Osteoblast (primary cell): Measurements from ENCODE around the gene EXO5. TPM values are rescaled to one million over a fixed set of nuclear protein-coding genes. Genes with fewer than 3 reads are reported as not detected.

Source experiments
- DNase-seq: peaks from one replicate; pipeline ENCODE4 v3.0.0; 2011; ENCODE audit warnings: low spot score, mixed read lengths; ENCODE audit not compliant: insufficient read length; ENCODE audit errors: missing footprints
- H2AFZ ChIP-seq: 2 replicates; pipeline ENCODE4 v1.6.0; 2011; ENCODE audit warnings: mild to moderate bottlenecking, low read length
- H3K27ac ChIP-seq: 2 replicates; pipeline ENCODE4 v1.5.1; 2011; ENCODE audit warnings: mild to moderate bottlenecking, low read depth, low read length, moderate library complexity
- H3K27me3 ChIP-seq: 2 replicates; pipeline ENCODE4 v1.6.0; 2012; ENCODE audit warnings: mild to moderate bottlenecking, control low read depth, inconsistent platforms, low read length, moderate library complexity; ENCODE audit not compliant: insufficient read depth
- H3K36me3 ChIP-seq: 2 replicates; pipeline ENCODE4 v1.5.1; 2011; ENCODE audit warnings: mild to moderate bottlenecking, low read length, control low read depth, moderate library complexity; ENCODE audit not compliant: insufficient read depth
- H3K4me1 ChIP-seq: 2 replicates; pipeline ENCODE4 v1.5.1; 2011; ENCODE audit warnings: mild to moderate bottlenecking, low read length, control low read depth, moderate library complexity; ENCODE audit not compliant: insufficient read depth
- H3K4me2 ChIP-seq: 2 replicates; pipeline ENCODE4 v1.6.0; 2011; ENCODE audit warnings: mild to moderate bottlenecking, low read length; ENCODE audit not compliant: insufficient read depth
- H3K4me3 ChIP-seq: fragments of 200-600 bp; sonication (generic); 3 replicates; pipeline ENCODE4 v1.5.1; 2012; ENCODE audit warnings: mild to moderate bottlenecking, low read length, inconsistent platforms; ENCODE audit not compliant: insufficient read depth
- H3K79me2 ChIP-seq: 2 replicates; pipeline ENCODE4 v1.6.0; 2012; ENCODE audit warnings: mild to moderate bottlenecking, low read length, control low read depth, inconsistent platforms; ENCODE audit not compliant: insufficient read depth
- H3K9me3 ChIP-seq: 2 replicates; pipeline ENCODE4 v1.5.1; 2011; ENCODE audit warnings: low read depth, low read length, control low read depth
- H4K20me1 ChIP-seq: 2 replicates; pipeline ENCODE4 v1.6.0; 2012; ENCODE audit warnings: mild to moderate bottlenecking, low read length, control low read depth; ENCODE audit not compliant: insufficient read depth
- CTCF ChIP-seq: IDR thresholded peaks from 2 replicates; pipeline ENCODE4 v1.5.1; 2011; ENCODE audit warnings: mild to moderate bottlenecking, low read depth, low read length, moderate library complexity; ENCODE audit errors: extremely low read depth
- small RNA-seq: library from RNA; depleted of rRNA; stranded (forward); fragments of <200 nt; gene quantifications from one replicate; pipeline ENCODE3, GENCODE V24; 2012
- total RNA-seq: library from RNA; depleted of rRNA; stranded (reverse); fragments of >200 nt; gene quantifications from 2 replicates; pipeline ENCODE4 v1.2.3, GENCODE V29; 2012

Gene EXO5
- total RNA-seq, 1 donor, result 12.3 TPM

DNA sequence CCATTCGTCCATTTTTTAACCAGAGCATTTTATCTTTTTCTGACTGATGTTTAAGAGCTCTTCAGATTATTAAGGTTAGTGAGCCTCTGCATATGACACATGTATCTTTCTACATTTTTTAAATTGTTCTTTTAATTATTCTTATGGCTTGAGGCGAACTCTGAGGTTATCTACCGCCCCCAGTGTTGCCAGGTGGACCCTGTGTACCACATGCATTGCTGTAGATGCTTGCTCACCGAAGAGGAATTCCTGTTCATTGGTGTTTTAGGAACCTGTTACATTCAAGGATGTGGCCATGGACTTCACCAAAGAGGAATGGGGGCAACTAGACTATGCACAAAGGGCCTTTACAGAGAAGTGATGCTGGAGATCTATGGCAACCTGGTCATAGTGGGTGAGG is 54.7 kb downstream of the EXO5 start:
- H3K9me3 ChIP-seq, result no peaks in the 10 kb centered on the region
- H4K20me1 ChIP-seq, result no peaks in the 10 kb centered on the region
- no peaks in the 10 kb centered on the region for H3K79me2 ChIP-seq
- no peak for TF ChIP-seq CTCF
- no peak overlapping the region for H3K4me3 ChIP-seq
- no peak overlapping the region for H2AFZ ChIP-seq
- no peaks in the 10 kb centered on the region for H3K36me3 ChIP-seq
- no peak overlapping the region for H3K27ac ChIP-seq
- DNase-seq, result no peak
- H3K27me3 ChIP-seq, result peaks cover 2% of the 10 kb centered on the region
- no peak overlapping the region for H3K4me2 ChIP-seq
- no peaks in the 10 kb centered on the region for H3K4me1 ChIP-seq

- H4K20me1 ChIP-seq, result no peaks in the 10 kb centered on the region
- H3K36me3 ChIP-seq, result no peaks in the 10 kb centered on the region
- no peak overlapping the region for H3K4me2 ChIP-seq
- TF ChIP-seq CTCF, result no peak
- H3K9me3 ChIP-seq, result no peaks in the 10 kb centered on the region
- DNase-seq, result no peak
- H3K4me1 ChIP-seq, result no peaks in the 10 kb centered on the region
- no peaks in the 10 kb centered on the region for H3K79me2 ChIP-seq
- no peak overlapping the region for H2AFZ ChIP-seq
- no peak overlapping the region for H3K4me3 ChIP-seq
- H3K27ac ChIP-seq, result no peak overlapping the region
- H3K27me3 ChIP-seq, result peaks cover 4% of the 10 kb centered on the region
Observed at GRCh38 chr1:40564506-40564905, 55.9 kb downstream of the EXO5 start.

- TF ChIP-seq CTCF, result no peak
- H4K20me1 ChIP-seq, result no peaks in the 10 kb centered on the region
- H2AFZ ChIP-seq, result no peak overlapping the region
- H3K27ac ChIP-seq, result no peak overlapping the region
- no peaks in the 10 kb centered on the region for H3K36me3 ChIP-seq
- no peak overlapping the region for H3K4me2 ChIP-seq
- H3K27me3 ChIP-seq, result peaks cover 5% of the 10 kb centered on the region
- H3K4me3 ChIP-seq, result no peak overlapping the region
- H3K79me2 ChIP-seq, result no peaks in the 10 kb centered on the region
- no peaks in the 10 kb centered on the region for H3K9me3 ChIP-seq
- no peak for DNase-seq
- H3K4me1 ChIP-seq, result no peaks in the 10 kb centered on the region
Observed at GRCh38 chr1:40564913-40565312, 56.3 kb downstream of the EXO5 start.

Small RNAs within 50 kb of the gene (small RNA-seq; reads per million reads assigned to genes)
- gene AL356379.1, result not detected

Other genes with a start within 250 kb of the EXO5 start
- gene COL9A2, start 191.5 kb upstream of the EXO5 start, total RNA-seq, result 0.36 and 0.88 TPM in 2 replicates
- 14.1 and 20.3 TPM in 2 replicates for gene SMAP2, start 135.0 kb upstream of the EXO5 start, total RNA-seq
- gene ZFP69B, start 58.3 kb upstream of the EXO5 start, total RNA-seq, result 4.7 and 5.6 TPM in 2 replicates
- gene ZFP69, start 31.5 kb upstream of the EXO5 start, total RNA-seq, result 3.6 and 4.4 TPM in 2 replicates
- 3.6 and 3.8 TPM in 2 replicates for gene ZNF684, start 22.9 kb downstream of the EXO5 start, total RNA-seq
- 3.5 and 6.2 TPM in 2 replicates for gene RIMS3, start 156.9 kb downstream of the EXO5 start, total RNA-seq
- 24.2 TPM in 2 replicates for gene NFYC, start 182.9 kb downstream of the EXO5 start, total RNA-seq